NCI-H187 (cell line): ENCODE results near the gene PARD6G.
"Not testable (repeated sequence)": the region's sequence is repeated elsewhere in the genome, so short reads cannot be mapped to it uniquely, and the experiment has no call there.

ENCODE experiments used
- DNase-seq, 2 experiments: peaks; one replicate each; lab custom pipeline; 2025; lab: John Stamatoyannopoulos, UW

The PARD6G gene

DNA sequence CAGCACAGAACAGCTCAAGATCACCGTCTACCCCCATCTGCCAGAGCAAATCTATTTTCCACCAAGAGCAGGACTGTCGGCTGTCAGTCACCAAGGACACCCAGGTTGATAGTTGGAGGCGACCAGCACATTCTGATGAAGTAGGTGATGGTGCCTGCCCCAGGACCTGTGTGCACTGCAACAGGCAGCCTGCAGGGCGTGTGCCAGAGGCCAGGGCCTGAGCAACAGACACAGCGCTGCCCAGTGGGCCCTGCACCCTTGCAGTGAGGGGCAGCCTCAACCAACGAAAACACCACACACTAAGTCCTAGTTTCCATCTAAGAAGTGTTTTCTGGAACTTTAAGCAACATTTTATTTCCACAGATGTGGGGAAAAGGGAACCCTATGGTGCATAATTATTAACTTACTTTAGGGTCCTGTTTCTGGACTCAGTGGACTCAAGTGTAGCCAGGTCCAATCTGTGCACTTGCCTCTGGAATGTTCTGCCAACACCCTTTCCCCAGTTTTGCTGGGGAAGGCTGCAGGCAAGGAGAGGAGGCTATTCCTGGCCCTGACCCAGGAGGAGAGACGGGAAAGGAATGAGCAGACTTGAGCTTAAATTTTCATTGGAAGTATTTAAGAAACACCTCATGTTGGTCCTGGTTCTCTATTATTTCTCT, 76.8 kb downstream of the PARD6G start:
- DNase-seq: no peak

DNA sequence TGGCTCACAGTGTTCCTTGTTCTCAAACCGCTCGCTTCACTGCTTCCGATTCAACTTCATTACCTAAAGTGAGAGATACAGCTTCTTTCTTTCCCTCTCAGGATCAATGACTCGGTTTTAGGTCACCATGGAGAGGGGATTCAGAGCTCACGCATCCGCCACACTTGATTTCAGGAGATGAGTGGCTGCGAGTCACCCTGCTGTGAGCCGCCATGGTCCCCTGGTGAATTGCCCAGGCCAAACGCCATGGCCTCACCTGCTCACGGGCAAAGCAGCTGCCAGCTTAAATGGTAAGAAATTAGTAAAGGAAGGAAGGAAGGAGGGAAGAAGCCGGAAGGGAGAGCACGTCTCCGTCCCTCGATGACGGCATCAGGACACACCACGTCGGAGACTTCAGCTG, 77.7 kb downstream of the PARD6G start:
- DNase-seq: no peak

DNA sequence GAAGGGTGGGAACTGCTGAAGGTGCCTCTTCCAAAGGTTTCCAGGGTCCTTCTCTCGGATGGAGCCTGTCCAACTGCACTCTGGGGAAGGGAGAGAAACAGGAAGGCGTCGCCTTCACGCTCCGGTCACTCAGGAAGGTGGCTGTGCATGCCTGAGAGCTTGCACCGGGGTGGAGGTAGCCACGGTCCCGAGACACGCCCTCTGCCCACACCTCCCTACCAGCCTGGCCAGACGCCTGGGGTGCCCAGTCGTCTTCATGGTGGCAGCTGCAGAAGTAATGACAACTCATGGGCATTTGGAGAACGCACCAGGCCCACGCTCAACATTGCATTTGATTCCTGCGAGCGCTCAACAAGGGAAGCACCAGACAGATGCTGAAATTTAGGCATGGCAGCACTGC, 78.3 kb downstream of the PARD6G start:
- DNase-seq: no peak

DNA sequence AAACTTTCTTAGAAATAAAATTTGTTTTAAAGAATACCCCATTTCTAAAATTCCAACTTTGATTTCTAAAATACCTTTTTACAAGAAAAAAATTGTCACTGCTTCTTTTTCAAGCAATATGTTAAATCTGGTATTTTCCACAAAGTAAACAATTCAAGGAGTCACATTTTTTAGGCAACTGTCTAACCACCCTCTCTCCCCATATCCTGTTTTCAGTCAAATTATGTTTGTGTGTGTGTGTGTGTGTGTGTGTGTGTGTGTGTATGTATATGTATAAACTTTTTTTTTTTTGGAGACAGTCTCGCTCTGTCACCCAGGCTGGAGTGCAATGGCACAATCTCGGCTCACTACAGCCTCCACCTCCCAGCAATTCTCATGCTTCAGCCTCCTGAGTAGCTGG, 79.0 kb downstream of the PARD6G start:
- no peak for DNase-seq

DNA sequence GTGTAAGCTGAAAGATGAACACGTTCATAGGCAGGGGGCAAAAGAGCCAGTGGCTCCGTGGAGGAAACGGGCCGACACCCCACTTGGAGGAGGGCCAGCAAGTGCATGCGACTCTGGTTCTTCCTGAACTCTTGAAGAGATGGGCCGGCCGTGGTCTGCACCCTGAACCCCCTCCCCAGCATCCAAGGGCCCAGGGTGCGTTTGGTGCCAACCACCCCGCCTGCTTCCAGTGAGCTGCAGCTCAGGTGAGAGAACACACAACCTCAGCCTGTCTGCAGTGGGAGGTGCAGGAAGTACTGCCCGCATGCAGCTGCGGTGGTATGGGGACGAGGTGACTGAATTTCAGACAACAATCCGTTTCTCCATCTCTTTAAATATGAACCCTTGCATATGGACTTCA, 79.4 kb downstream of the PARD6G start:
- DNase-seq: no peak

DNA sequence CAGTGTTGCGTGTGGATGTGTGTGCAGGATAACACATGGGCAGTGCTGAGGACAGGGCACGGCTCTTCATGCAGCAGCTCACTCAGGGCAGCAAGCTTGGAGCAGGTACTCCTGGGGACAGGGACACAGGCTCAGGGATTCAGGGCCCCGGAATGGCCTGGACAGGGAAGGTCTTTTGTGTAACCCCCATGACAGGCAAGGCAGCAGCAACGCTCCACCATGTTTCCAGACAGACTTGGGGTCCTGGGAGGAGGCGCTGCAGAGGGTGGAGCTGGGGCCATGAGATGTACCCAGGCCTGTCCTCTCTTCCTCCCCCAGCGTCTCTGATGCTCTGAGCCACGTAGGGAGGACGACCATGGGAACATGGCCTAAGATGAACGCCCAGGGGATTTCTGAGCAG, 80.0 kb downstream of the PARD6G start:
- no peak for DNase-seq

DNA sequence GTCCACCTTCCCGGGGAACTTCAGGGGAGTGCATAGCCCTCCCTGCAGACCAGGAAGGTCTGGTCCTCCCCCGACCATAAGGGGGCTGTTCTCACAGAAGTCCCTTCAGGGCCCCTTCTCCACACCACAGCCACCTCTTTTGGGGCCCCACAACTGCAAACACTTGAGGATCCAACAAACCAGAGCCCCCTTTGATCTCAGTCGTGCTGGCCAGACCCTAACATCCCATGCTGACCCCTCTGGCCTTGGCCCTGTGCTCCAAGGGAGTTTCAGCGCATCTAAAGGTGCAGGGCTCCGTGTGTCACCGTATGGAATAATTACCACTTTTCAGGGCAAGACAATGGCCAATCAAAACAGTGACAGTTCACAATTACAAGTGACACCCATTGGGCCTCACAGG, 80.6 kb downstream of the PARD6G start:
- DNase-seq: no peak

DNA sequence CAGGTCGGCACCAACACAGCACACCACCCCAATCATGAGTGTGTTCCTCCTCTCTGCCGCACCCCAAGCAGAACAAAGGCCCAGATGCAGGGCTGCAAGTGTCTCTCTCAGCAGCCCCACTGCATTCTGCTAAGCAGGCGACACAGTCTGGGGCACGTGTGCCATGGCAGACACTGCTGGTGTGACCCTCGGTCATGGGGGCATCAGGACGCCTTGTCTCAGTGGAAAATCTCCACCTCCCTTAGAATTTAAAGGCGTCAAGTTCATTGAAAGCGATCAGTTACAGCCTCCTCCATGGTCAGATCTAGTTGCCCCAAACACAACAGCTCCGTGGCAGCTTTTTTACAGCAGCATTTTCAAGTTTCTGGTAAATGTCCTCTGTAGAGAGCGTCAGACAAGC, 81.1 kb downstream of the PARD6G start:
- DNase-seq: no peak

DNA sequence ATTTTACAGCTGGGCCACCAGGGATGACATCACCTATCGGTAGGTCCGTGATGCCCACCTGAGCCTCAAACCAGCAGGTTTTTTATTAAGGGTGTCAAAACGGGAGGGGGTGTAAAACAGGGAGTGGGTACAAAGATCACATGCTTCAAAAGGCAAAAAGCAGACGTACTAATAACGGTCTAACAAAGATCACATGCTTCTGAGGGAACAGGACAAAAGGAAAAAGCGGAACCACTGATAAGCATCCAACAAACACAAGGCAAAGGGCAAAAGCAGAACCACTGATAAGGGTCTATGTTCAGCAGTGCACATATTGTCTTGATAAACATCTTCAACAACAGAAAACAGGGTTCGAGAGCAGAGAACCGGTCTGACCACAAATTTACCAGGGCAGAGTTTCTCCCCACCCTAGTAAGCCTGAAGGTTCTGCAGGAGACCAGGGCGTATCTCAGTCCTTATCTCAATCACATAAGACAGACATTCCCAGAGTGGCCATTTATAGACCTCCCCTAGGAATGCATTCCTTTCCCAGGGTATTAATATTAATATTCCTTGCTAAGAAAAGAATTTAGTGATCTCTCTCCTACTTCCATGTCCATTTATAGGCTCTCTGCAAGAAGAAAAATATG, 82.5 kb downstream of the PARD6G start:
- DNase-seq: not testable (repeated sequence)

DNA sequence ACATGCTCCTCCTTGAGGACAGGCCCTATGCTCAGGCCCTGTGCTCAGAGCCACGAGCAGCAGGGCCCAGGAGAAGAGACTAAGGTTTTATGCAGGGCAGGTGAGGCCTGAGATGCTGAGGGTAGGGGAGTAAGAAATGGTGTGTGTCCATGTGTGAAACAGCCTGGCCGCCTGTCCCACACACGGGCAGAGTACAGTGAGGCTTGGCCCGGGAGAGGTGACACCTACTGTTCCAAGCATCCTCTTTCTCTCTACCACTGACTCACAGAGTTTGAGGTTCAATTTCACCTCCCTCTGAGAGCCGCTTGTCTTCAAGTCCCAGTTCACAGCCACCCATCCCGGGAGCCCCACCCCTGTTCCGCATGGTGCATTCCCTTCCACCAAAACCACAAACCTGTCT, 84.1 kb downstream of the PARD6G start:
- DNase-seq: no peak

DNA sequence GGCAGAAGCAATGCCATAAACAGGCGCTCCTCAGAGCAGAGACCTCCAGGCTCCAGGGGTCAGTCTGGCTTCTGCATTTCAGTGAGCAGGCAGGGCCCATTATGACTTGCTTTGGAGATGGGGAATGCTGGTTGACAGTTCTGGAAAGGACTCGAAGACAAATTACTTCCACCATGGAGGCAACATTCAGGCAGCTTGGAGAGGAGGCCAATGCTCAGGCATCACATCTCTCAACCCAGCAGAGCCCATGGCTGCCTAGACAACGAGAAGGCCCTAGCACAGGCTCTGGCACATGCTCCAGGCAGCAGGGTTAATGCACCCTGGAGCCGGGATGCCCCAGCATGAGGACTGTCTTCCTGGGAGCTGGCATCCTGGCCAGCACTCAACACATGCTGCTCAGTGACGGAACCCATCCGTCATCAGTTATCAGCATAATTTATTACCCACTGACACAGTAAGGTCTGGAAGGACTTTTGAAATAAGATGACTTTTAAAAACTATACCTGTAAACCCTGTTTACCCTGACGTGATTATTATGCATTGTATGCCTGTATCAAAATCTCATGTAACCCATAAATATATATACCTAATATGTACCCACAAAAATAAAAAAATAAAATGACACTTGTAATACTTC, 85.4 kb downstream of the PARD6G start:
- DNase-seq: no peak

DNA sequence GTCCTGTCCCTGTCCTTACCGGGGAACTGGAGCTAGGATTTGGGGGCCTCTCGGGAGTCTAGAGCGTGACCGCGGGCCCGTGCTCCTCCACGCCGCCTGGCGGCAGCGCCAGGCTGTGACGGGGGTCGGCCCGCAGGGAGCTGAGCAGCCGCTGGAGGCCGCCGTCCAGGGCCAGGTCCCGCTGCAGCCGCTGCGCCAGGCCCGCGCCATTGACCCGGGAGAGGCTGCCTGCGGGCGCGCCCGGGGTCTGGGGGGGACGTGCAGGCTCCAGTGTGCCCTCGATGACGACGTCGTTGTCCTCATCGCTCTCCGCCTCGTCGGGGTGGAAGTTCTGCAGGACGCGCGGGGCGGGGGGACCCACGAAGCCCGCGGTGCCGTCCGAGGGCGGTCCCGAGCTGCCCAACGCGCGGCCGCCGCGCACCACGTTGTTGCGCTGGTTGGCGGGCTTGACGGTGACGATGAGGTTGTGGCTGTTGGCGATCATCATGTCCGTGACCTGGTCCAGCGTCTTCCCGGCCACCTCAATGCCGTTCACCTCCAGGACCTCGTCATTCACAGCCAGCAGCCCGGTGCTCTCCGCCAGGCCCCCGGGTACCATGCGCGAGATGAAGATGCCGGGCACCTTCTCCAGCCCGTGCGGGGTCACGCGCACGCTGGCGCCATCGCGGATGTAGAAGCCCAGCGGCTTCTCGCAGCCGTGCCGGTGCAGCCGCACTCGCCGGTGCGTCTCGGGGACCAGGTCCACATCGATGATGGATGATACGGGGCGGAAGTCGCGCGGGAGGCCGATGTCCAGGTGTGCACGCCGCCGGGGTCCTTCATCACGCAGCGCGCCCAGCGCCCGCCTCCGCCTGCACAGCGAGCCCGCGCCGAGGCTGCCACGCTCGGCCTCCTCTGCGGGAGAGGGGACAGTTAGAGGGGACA, 87.3 kb downstream of the PARD6G start:
- DNase-seq: no peak

DNA sequence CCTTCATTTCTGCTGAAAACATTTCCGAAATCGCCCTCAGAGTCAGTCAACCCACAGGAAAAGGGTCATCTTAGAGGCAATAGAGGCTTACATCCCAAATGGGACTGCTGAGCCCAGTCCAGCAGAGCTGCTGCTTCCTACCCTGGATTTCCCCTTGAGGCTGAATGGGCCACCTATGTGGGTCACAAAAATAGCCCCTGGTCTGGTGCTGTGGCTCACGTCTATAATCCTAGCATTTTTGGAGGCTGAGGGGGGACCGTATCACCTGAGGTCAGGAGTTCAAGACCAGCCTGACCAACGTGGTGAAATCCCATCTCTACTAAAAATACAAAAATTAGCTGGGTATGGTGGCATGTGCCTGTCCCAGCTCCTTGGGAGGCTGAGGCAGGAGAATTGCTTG, 88.9 kb downstream of the PARD6G start:
- DNase-seq: no peak

DNA sequence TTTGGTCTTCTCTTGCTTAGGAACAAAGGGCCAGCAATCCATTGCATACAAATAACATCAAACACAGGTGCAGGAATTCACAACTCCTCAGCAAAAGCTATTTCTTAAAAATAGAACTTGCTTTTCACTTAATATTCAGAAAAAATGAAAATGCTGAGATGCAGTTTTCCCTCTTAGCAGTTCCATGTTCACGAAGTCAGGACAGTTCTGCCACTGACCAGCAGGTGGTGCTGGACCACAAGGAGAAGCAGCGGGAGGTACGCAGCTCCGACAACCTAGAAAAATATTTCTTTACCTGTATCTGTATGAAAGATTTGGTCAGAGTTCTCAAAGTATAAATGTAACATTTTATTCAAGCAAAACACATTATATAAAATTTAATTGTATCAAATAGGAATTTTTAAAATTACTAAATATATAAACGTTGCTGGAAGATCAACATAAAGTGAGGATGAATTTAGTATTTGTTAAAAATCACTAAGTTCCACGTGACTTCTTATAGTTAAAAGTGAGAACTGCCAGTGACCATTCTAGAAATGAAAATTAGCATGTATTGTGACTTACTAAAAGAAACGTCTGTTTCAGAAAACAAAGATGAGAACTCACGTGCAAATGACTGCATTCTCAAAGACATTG, 89.5 kb downstream of the PARD6G start:
- peak in 1 of 2 experiments; percentile 56 for DNase-seq

DNA sequence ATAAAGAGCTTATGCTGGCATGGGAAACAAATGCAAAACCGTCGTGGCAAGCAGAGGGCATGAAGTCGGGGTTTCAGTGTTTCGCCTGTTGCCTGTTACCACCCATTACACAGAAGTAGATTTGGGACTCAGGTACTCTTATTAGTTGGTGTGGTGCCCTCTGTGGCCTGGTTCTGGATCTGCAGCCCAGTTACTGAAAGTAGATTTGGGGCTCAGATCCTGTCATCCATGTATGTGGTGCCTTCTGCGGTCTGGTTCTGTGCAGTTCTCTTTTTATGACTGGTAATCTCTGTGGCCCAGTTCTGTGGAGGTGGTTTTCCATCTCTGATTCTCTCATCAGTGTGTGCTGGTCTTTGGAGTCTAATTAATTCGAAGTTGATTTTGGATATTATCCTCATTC, 93.0 kb downstream of the PARD6G start:
- DNase-seq: no peak

DNA sequence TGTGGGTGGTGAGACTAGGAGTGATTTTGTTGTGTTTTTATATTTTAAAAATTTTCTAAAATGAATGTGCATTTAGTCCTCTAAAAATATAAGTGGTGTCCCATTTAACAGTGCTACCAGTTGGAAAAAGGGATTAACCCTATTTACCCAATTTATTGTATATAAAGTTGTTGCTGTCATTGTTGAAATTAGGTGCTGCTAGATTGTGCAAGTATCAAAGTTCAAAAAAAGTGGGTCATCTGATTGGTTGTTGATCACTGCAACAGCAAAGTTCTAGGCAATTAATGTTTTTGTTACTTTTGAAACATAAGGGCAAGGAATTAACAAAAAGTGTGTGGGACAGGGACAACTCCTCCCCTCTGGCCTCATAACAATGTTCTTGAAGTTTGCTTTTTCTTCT, 97.6 kb downstream of the PARD6G start:
- no peak for DNase-seq

DNA sequence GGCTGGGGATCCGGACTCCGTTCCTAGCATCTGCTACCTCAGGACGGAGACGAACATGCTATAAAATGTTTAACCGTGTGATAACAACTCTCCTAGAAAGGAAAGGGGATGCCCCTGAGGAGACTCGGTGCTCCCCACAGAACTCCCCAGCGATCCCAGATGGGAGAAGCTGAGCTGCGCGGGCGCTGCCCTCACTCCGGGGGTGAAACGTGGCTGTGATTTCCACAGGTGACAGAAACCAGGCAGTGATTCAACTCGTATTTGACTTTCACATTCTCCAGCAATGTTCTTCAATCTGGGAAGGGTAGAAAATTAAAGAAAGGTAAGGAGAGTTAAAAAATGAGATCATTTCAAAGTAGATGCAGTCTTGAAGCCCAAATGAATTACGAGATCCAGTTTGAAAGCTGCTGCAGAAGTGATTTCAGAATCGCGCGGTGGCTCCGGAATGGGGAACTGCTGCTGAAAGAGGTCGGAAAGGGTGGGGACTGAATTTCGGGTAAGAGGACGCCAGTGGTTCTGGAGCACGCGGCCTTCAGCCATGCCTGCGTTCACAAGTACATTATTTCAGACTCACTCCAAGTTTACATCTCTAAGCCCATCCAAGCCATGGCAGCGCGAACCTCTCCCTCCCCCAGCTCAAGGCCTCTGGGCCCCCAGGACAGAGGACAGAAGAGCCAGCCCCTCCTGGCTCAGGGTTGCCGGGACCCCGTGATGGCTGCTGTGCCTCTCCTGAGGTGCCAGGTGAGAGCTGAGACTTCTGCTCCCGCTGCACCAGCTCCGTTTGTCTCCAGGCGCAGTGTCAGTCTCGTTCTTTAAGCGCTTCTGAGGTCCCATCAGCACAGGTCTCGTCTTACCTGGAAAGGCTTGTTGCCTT, 98.8 kb downstream of the PARD6G start:
- no peak for DNase-seq

DNA sequence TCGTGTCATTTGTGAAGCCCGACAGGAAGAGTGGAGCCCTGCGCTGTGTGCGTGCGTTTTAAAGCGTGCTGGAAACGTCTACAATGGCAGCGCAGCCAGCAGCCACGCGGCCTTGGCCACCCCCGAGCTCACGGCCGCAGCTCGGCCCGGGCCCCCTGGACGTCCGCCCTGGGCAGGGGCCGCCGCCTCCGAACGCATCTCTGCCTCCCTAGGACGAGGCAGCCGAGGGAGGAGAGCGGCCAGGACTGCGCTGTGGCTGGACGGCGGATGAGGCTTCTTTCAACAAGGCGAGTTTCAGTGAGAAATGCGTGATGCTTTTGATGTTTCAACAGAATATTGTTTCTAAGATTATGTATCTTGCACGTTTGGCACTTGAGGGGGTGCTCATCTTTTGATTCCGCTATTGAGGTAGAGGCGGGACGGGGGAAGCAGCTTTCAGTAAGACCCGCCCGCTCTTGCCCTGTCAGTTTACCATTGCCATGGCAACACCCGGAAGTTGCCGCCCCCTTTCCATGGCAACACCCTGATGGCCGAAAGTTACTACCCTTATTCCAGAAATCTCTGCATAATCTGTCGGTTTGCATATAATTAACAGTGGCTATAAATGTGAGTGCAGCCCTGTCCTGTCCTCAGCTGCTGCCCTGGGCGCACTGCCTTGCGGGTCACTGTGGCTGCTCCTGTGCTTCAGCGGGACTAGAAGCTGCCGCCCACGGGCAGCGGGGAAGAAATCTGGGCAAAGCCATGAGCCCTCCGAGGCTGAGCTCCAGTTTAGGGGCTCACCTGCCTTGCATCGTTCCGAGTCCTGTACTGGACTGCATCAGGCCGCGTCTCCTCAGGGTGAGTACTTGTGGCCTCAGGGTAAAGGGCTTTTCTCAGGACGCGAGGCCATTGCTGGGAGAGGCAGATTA, 99.6 kb downstream of the PARD6G start:
- DNase-seq: peak; percentile 64 to 68

DNA sequence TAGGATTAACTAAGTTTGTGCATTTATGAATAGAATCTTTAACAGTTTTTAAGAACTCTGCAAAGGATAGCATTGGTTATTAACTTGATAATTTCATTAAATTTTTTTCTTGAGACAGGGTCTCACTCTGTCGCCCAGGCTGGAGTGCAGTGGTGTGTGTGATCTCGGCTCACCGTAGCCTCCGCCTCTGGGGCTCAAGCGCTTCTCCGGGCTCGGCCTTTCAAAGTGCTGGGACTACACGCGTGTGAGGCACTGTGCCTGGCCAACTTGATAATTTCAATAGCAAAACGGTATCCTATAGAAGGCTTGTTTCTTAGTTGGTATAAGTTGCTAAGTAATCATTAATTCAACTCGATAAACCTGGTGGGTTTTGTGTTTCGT, 100.3 kb downstream of the PARD6G start:
- DNase-seq: no peak

DNA sequence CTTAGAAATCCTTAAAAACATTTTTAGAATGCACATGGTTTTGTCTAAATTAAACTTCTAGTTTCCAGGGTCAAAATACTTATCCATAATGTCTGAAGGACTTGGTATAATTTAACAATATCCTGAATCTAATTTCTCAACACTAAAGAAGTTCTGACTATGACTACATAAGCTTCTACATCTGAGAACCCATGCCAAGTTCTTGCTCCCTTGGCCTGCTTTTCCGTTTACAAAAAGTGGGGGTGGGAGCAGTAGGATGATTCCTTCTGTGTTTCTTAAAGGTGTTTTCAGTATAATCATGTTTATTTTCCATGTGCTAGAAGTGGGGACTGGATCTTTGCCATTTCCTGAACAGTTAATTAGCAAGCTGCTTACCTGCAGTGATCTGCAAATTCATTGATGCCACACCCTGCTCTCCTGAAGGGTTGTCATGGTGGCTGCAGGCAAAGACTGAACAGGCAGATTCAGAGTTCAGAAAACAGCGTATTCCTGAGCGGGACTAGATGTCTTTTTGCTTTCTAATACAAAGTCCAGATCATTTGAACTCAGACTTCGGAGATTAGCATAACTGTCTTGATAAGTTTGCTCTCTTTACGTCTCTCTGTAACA, 102.0 kb downstream of the PARD6G start:
- no peak for DNase-seq
